Subcutaneous abdominal adipose tissue (tissue), 5 donors: ENCODE measurements around the gene ITPR3.

Experiments used
- H3K27ac ChIP-seq: one replicate; pipeline ENCODE4 v1.7.0; 2013; ENCODE audit warnings: low read depth, mild to moderate bottlenecking, inconsistent platforms, low read length, moderate library complexity
- H3K27me3 ChIP-seq, 5 donors: one replicate each; pipeline ENCODE4 v1.7.0; 2013; ENCODE audit warnings: low read length in 5 of 5, inconsistent platforms in 1 of 5; ENCODE audit not compliant: control insufficient read depth in 5 of 5, insufficient read depth in 4 of 5
- H3K36me3 ChIP-seq, 5 donors: one replicate each; pipeline ENCODE4 v1.7.0; 2013; ENCODE audit warnings: low read length in 5 of 5; ENCODE audit not compliant: control insufficient read depth in 5 of 5, insufficient read depth in 5 of 5
- H3K4me1 ChIP-seq, 5 donors: one replicate each; pipeline ENCODE4 v1.7.0; 2013; ENCODE audit warnings: low read length in 5 of 5, mild to moderate bottlenecking in 3 of 5, moderate library complexity in 1 of 5; ENCODE audit not compliant: control insufficient read depth in 5 of 5, insufficient read depth in 5 of 5
- H3K4me3 ChIP-seq, 5 donors: one replicate each; pipeline ENCODE4 v1.7.0; 2013; ENCODE audit warnings: low read length in 5 of 5, low read depth in 1 of 5
- H3K9ac ChIP-seq, 5 donors: one replicate each; pipeline ENCODE4 v1.7.0; 2013; ENCODE audit warnings: low read length in 5 of 5, mild to moderate bottlenecking in 4 of 5, moderate library complexity in 3 of 5
- H3K9me3 ChIP-seq, 5 donors: one replicate each; pipeline ENCODE4 v1.7.0; 2013; ENCODE audit warnings: low read length in 5 of 5; ENCODE audit not compliant: control insufficient read depth in 5 of 5
- donor health status: healthy.
- donor health status: healthy.
- donor health status: healthy.
- donor health status: healthy.
- donor health status: healthy.

ITPR3 gene

GRCh38 chr6:33717934-33718455 is 96.9 kb downstream of the ITPR3 start:
- Histone ChIP-seq H3K9ac (no peak overlapping the region), H3K36me3 (no peaks in the 10 kb centered on the region), H3K4me3 (no peak overlapping the region), H3K9me3 (no peaks in the 10 kb centered on the region), H3K4me1 (peaks cover 0 to 10% (median 0%) of the 10 kb centered on the region in 5 donors), H3K27ac (no peak overlapping the region), H3K27me3 (peaks cover 0 to 14% (median 3%) of the 10 kb centered on the region in 5 donors)

- H3K27ac ChIP-seq, result no peak overlapping the region
- H3K27me3 ChIP-seq, result peaks cover 0 to 20% (median 6%) of the 10 kb centered on the region in 5 donors
- H3K9me3 ChIP-seq, result no peaks in the 10 kb centered on the region
- no peak overlapping the region for H3K9ac ChIP-seq
- H3K4me1 ChIP-seq, result peaks cover 0 to 10% (median 0%) of the 10 kb centered on the region in 5 donors
- H3K36me3 ChIP-seq, result no peaks in the 10 kb centered on the region
- no peak overlapping the region for H3K4me3 ChIP-seq
Observed at GRCh38 chr6:33718713-33719112, 97.6 kb downstream of the ITPR3 start.

GRCh38 chr6:33719326-33719987 is 98.3 kb downstream of the ITPR3 start:
- Histone ChIP-seq H3K9ac (no peak overlapping the region), H3K27me3 (peaks cover 3 to 25% (median 10%) of the 10 kb centered on the region in 5 donors), H3K4me1 (peaks cover 0 to 10% (median 0%) of the 10 kb centered on the region in 5 donors), H3K36me3 (no peaks in the 10 kb centered on the region), H3K27ac (no peak overlapping the region), H3K4me3 (no peak overlapping the region), H3K9me3 (no peaks in the 10 kb centered on the region)

GRCh38 chr6:33720998-33721397 is 99.9 kb downstream of the ITPR3 start:
- Histone ChIP-seq H3K36me3 (no peaks in the 10 kb centered on the region), H3K27me3 (peaks cover 3 to 25% (median 10%) of the 10 kb centered on the region in 5 donors), H3K9ac (no peak overlapping the region), H3K9me3 (no peaks in the 10 kb centered on the region), H3K27ac (no peak overlapping the region), H3K4me1 (peaks cover 0 to 10% (median 0%) of the 10 kb centered on the region in 5 donors), H3K4me3 (no peak overlapping the region)

- Histone ChIP-seq H3K27me3 (peaks cover 3 to 25% (median 10%) of the 10 kb centered on the region in 5 donors), H3K9ac (no peak overlapping the region), H3K4me3 (no peak overlapping the region), H3K9me3 (no peaks in the 10 kb centered on the region), H3K4me1 (peaks cover 0 to 10% (median 0%) of the 10 kb centered on the region in 5 donors), H3K27ac (no peak overlapping the region), H3K36me3 (no peaks in the 10 kb centered on the region)
Observed at GRCh38 chr6:33721508-33721907, 100.4 kb downstream of the ITPR3 start.

- peaks cover 0 to 10% (median 0%) of the 10 kb centered on the region in 5 donors for H3K4me1 ChIP-seq
- no peak overlapping the region for H3K4me3 ChIP-seq
- H3K9me3 ChIP-seq, result no peaks in the 10 kb centered on the region
- no peaks in the 10 kb centered on the region for H3K36me3 ChIP-seq
- peaks cover 3 to 25% (median 10%) of the 10 kb centered on the region in 5 donors for H3K27me3 ChIP-seq
- H3K9ac ChIP-seq, result no peak overlapping the region
- H3K27ac ChIP-seq, result no peak overlapping the region
Observed at GRCh38 chr6:33722103-33722623, 101.0 kb downstream of the ITPR3 start.

GRCh38 chr6:33723371-33724085 is 102.4 kb downstream of the ITPR3 start:
- Histone ChIP-seq H3K9me3 (no peaks in the 10 kb centered on the region), H3K9ac (no peak overlapping the region), H3K27ac (no peak overlapping the region), H3K4me3 (no peak overlapping the region), H3K4me1 (peaks cover 0 to 15% (median 0%) of the 10 kb centered on the region in 5 donors), H3K36me3 (no peaks in the 10 kb centered on the region), H3K27me3 (peaks cover 3 to 24% (median 10%) of the 10 kb centered on the region in 5 donors)

- Histone ChIP-seq H3K9me3 (no peaks in the 10 kb centered on the region), H3K9ac (no peak overlapping the region), H3K27ac (no peak overlapping the region), H3K36me3 (no peaks in the 10 kb centered on the region), H3K27me3 (peaks cover 3 to 19% (median 10%) of the 10 kb centered on the region in 5 donors), H3K4me1 (peaks cover 0 to 16% (median 0%) of the 10 kb centered on the region in 5 donors), H3K4me3 (no peak overlapping the region)
Observed at GRCh38 chr6:33724102-33725023, 103.2 kb downstream of the ITPR3 start.

- Histone ChIP-seq H3K9me3 (no peaks in the 10 kb centered on the region), H3K9ac (no peak overlapping the region), H3K4me3 (no peak overlapping the region), H3K4me1 (peaks cover 0 to 16% (median 0%) of the 10 kb centered on the region in 5 donors), H3K27me3 (peaks cover 3 to 18% (median 10%) of the 10 kb centered on the region in 5 donors), H3K36me3 (no peaks in the 10 kb centered on the region), H3K27ac (no peak overlapping the region)
Observed at GRCh38 chr6:33725222-33725621, 104.1 kb downstream of the ITPR3 start.
